Psoas muscle (tissue), 8 donors: ENCODE measurements around the gene TUSC2. TPM values are rescaled to one million over a fixed set of nuclear protein-coding genes. Genes with fewer than 3 reads are reported as not detected.

Source experiments
- ATAC-seq, 4 donors: fragments of 200-7000 bp; cut with Tn5 transposase; one replicate each; pipeline ENCODE4 v1.9.1; 2020; ENCODE audit warnings: moderate library complexity in 3 of 4, mild to moderate bottlenecking in 2 of 4
- DNase-seq, 2 donors: peaks; one replicate each; pipeline ENCODE4 v3.0.0-alpha.2; 2020
- H3K27ac ChIP-seq: fragments of 200-600 bp; one replicate; pipeline ENCODE4 v1.8.0; 2022
- H3K27me3 ChIP-seq, 3 donors: fragments of 200-600 bp in 1 of 3; one replicate each; pipeline versions ENCODE4 v1.6.1 to v1.8.0; 2013 to 2022; ENCODE audit warnings: low read length in 2 of 3, mild to moderate bottlenecking in 2 of 3, moderate library complexity in 1 of 3; ENCODE audit not compliant: insufficient read depth in 3 of 3
- H3K36me3 ChIP-seq, 2 donors: fragments of 200-600 bp in 1 of 2; one replicate each; pipeline versions ENCODE4 v1.6.1 to v1.8.0; 2013 to 2022; ENCODE audit warnings: low read depth in 1 of 2, mild to moderate bottlenecking in 1 of 2, moderate library complexity in 1 of 2; ENCODE audit not compliant: insufficient read depth in 1 of 2
- H3K4me1 ChIP-seq: fragments of 200-600 bp; one replicate; pipeline ENCODE4 v1.8.0; 2022
- H3K4me3 ChIP-seq: fragments of 200-600 bp; one replicate; pipeline ENCODE4 v1.8.0; 2022; ENCODE audit warnings: mild to moderate bottlenecking
- H3K9me3 ChIP-seq: fragments of 200-600 bp; one replicate; pipeline ENCODE4 v1.8.0; 2022
- WGBS, 3 donors: extraction: QIAGEN DNeasy Blood & Tissue Kit; methylation state at CpG; one replicate each; pipeline versions ENCODE4 v1.1.6 to v1.1.7; 2013; 5-methylcytosine and 5-hydroxymethylcytosine counted together
- intact Hi-C, 2 donors: fragments of 100-400 bp; cut with DNase I; formaldehyde crosslinking; loops; one replicate each; pipeline versions ENCODE4 v1.11.0 to v1.14.2; 2022
- polyA plus RNA-seq, 3 donors: library from polyadenylated mRNA; stranded (reverse); fragments of 200-250 nt; gene quantifications; one replicate each; pipeline ENCODE4 v1.2.3, GENCODE V29; 2013
- total RNA-seq, 4 donors: library from RNA; stranded (reverse); fragmentation: NEBNext Ultra II Directional in 2 of 4; extraction: Animal tissue kit (Norgen Biotek cat#: 25700) in 2 of 4; gene quantifications; one replicate each; pipeline versions ENCODE4 v1.2.1 to v1.2.4, GENCODE V29; 2021 to 2023
- TF ChIP-seq, protein P1 (sequence below): fragments of 200-600 bp; IDR thresholded peaks from one replicate; pipeline ENCODE4 v1.8.0; 2022; ENCODE audit warnings: antibody characterized with exemption
- donor health status: healthy with polysubstance abuse.
- donor health status: DM: no; HTN: no; CAD: no; lungs with moderate emphysema.
- donor health status: Bipolar disorder and iron deficiency.
- donor health status: healthy.
- donor health status: DM: yes; HTN: yes; CAD: no.
- donor health status: DM: no; HTN: no; CAD: no.
- donor health status: DM: no; HTN: no; CAD: no.
- donor health status: DM: yes; HTN: yes; CAD: no.

The TUSC2 gene
- total and polyA plus RNA-seq, 7 donors = 31.5 to 100 (median 38.0) TPM

DNA sequence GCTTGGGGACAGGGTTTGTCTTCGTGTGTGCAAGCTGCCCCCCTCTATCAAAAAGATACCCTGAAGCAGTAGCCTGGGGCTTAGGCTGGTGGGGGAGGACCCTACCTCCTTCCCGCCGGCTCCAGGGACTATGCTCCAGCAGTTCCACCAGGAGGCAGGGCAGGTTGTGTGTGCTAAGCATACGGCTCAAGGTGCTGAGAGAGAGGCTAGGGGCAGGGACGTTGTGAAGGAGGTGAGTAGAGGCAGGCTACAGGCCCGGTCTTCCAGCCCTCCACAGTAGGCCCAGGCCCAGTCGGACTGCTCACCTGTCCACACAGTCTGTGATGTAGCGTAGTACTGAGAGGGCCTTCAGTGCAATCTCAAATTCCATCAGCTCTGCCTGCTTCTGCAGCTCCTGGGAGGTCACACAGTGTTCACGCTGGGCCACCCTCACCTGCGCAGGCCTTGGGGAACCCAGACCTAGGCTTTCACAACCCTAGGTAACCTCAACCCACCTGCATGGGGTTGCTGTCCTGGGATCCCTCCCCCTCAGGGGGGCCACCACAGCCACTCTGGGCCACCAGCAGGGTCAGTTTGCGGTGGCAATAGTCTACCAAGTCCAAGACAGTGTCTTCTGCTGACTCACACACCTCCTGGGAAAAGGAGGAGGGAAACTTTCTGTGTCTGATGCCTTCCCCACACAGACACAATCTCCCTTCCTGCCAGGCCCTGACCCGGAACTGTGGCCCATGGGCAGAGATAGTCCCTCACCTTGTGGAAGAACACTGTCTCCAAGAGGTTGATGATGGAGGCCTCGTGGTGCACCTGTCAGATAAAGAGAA is 15.0 kb upstream of the TUSC2 start:
- H3K4me1 ChIP-seq = peaks cover 26% of the 10 kb centered on the region
- H3K27me3 ChIP-seq = no peaks in the 10 kb centered on the region
- 84 to 89% (median 86%) methylated on average over 13 of the region's 13 CpGs for WGBS, 3 donors
- DNase-seq (no peak), ATAC-seq (no peak)
- peaks cover 0 to 8% of the 10 kb centered on the region in 2 donors for H3K36me3 ChIP-seq
- no peak overlapping the region for H3K27ac ChIP-seq
- no peaks in the 10 kb centered on the region for H3K9me3 ChIP-seq
- intact Hi-C loops = no loop called here
- H3K4me3 ChIP-seq = no peak overlapping the region
- TF ChIP-seq, protein P1, sequence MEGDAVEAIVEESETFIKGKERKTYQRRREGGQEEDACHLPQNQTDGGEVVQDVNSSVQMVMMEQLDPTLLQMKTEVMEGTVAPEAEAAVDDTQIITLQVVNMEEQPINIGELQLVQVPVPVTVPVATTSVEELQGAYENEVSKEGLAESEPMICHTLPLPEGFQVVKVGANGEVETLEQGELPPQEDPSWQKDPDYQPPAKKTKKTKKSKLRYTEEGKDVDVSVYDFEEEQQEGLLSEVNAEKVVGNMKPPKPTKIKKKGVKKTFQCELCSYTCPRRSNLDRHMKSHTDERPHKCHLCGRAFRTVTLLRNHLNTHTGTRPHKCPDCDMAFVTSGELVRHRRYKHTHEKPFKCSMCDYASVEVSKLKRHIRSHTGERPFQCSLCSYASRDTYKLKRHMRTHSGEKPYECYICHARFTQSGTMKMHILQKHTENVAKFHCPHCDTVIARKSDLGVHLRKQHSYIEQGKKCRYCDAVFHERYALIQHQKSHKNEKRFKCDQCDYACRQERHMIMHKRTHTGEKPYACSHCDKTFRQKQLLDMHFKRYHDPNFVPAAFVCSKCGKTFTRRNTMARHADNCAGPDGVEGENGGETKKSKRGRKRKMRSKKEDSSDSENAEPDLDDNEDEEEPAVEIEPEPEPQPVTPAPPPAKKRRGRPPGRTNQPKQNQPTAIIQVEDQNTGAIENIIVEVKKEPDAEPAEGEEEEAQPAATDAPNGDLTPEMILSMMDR = no peak

DNA sequence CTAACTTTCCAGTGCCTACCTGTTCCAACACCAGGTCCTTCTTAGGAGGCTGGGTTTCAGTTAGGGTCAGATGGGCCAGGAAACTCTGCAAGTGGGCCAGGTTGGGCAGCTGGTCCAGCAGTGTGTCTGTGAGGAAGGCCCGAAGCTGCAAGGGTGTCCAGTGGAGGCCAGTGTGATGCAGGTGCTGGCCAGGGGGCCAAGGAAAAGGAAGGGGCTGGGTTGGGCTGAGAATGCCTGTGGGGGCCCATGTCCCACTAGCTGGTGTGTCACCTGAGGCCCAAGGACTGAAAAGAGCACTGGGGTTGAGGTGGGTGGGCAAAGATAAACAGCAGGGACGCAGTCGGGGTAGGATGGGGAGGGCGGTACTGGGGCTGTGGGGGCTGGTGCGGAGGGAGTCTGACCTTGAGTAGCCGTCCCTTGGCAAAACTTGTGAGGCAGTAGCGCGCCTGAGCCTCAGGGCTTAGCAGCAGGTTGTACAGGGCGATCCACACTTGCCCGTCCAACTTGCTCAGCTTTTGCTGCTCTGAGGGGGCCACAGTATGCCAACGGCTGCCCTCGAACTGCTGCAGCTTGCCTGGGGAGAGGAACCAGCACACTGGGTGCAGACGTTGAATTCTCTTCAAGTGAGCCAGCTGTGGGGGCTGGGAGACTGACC is 14.1 kb upstream of the TUSC2 start:
- Histone ChIP-seq H3K4me1 (peaks cover 26% of the 10 kb centered on the region), H3K27me3 (no peaks in the 10 kb centered on the region), H3K4me3 (no peak overlapping the region), H3K36me3 (no peaks in the 10 kb centered on the region), H3K27ac (no peak overlapping the region), H3K9me3 (no peaks in the 10 kb centered on the region)
- intact Hi-C loops = no loop called here
- DNase-seq (no peak), ATAC-seq (no peak)
- TF ChIP-seq, protein P1 = no peak
- WGBS, 3 donors = 88 to 93% (median 90%) methylated on average over 13 of the region's 13 CpGs

DNA sequence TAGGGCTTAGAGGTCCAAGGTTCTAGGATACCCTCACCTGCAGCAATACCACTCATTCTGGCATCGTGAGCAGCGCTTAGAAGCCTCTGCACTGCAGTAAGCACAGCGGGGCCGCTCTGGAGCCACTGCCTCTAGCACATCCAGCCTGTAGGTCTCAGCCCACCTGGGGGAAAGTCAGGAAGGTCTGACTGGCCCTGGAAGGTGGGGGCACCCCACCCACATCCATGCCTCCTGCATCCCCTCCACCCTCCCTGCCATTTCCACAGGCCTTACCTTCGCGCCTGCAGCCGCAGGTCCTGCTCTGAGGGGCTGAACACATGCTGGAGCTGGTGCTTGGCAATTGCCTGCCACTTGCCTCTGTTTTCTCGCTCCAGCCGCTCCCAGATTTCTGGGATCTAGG is 13.5 kb upstream of the TUSC2 start:
- intact Hi-C loops = no loop called here
- TF ChIP-seq, protein P1 = no peak
- H3K4me3 ChIP-seq = peak overlapping the region; percentile 93
- DNase-seq = no peak
- H3K27me3 ChIP-seq = no peaks in the 10 kb centered on the region
- no peak for ATAC-seq
- H3K9me3 ChIP-seq = no peaks in the 10 kb centered on the region
- H3K4me1 ChIP-seq = peaks cover 26% of the 10 kb centered on the region
- H3K36me3 ChIP-seq = no peaks in the 10 kb centered on the region
- 87 to 94% (median 93%) methylated on average over 8 to 9 of the region's 9 CpGs for WGBS, 3 donors
- no peak overlapping the region for H3K27ac ChIP-seq

DNA sequence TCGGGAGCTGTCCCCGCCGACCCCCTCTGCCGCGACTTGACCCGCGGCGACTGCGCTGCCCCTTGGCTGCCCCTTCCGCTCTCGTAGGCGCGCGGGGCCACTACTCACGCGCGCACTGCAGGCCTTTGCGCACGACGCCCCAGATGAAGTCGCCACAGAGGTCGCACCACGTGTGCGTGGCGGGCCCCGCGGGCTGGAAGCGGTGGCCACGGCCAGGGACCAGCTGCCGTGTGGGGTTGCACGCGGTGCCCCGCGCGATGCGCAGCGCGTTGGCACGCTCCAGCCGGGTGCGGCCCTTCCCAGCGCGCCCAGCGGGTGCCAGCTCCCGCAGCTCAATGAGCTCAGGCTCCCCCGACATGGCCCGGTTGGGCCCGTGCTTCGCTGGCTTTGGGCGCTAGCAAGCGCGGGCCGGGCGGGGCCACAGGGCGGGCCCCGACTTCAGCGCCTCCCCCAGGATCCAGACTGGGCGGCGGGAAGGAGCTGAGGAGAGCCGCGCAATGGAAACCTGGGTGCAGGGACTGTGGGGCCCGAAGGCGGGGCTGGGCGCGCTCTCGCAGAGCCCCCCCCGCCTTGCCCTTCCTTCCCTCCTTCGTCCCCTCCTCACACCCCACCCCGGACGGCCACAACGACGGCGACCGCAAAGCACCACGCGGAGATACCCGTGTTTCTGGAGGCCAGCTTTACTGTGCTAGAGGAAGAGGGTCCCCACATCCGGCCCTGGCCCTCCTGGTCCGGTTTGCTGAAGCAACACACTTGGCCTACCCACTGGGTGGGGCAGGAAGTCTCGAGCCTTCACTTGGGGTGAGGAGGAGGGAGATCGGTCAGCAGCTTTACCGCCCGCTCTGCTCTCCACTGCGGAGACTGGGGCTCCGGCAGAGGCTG is 12.7 kb upstream of the TUSC2 start, which contains the start of gene RASSF1:
Gene RASSF1, minus strand, starts transcription at position 389 of the 882 bp plus-strand sequence. Its CDS starts 31 bp downstream, at position 358.
- TF ChIP-seq, protein P1 = no peak
- peak within 1 kb of the TSS; percentile 95 for H3K27ac ChIP-seq
- H3K4me3 ChIP-seq = peak within 1 kb of the TSS; percentile 93
- no peaks in the 10 kb centered on the region for H3K9me3 ChIP-seq
- H3K36me3 ChIP-seq = no peaks in the 10 kb centered on the region
- peak; percentile 78 to 86 for DNase-seq
- peak in 2 of 4 donors; percentile 3 for ATAC-seq
- WGBS, 3 donors = 11 to 18% (median 12%) methylated on average over 68 to 85 of the region's 85 CpGs
- intact Hi-C loops = no loop called here
- peaks cover 29% of the 10 kb centered on the region for H3K4me1 ChIP-seq
- no peaks in the 10 kb centered on the region for H3K27me3 ChIP-seq
